HG02938 (cell line): ENCODE results near the gene POLDIP2.
"Not testable (repeated sequence)": the region's sequence is repeated elsewhere in the genome, so short reads cannot be mapped to it uniquely, and the experiment has no call there.

Experiments used
- ATAC-seq: cut with Tn5 transposase; IDR thresholded peaks from one replicate; pipeline ENCODE4 v1.9.1; 2021; ENCODE audit warnings: mild to moderate bottlenecking, moderate library complexity; ENCODE audit not compliant: unreplicated experiment

Gene POLDIP2

GRCh38 chr17:28366605-28367004 is 9.3 kb upstream of the POLDIP2 start:
- ATAC-seq: no peak

GRCh38 chr17:28365487-28365886 is 8.2 kb upstream of the POLDIP2 start:
- no peak for ATAC-seq

- ATAC-seq: no peak
These were observed 7.5 kb upstream of the POLDIP2 start, which contains the start of gene SEBOX for GRCh38 chr17:28364665-28365363. SEBOX (minus strand) TSS chr17:28365199; CDS start chr17:28365151, 48 bp downstream.

GRCh38 chr17:28363776-28364650 is 6.7 kb upstream of the POLDIP2 start:
- no peak for ATAC-seq

GRCh38 chr17:28363186-28363585 is 5.9 kb upstream of the POLDIP2 start:
- ATAC-seq: no peak

GRCh38 chr17:28357901-28358197 is 522 bp upstream of the POLDIP2 start:
- ATAC-seq: no peak

GRCh38 chr17:28350271-28350670 is 7.1 kb downstream of the POLDIP2 start:
- ATAC-seq: no peak

GRCh38 chr17:28348979-28349378 is 8.3 kb downstream of the POLDIP2 start:
- no peak for ATAC-seq

GRCh38 chr17:28347261-28347891 is 10.0 kb downstream of the POLDIP2 start:
- no peak for ATAC-seq

GRCh38 chr17:28346746-28347246 is 10.5 kb downstream of the POLDIP2 start:
- ATAC-seq: no peak

GRCh38 chr17:28346199-28346580 is 11.1 kb downstream of the POLDIP2 start:
- ATAC-seq: no peak

- ATAC-seq: no peak
These were observed 11.7 kb downstream of the POLDIP2 start for GRCh38 chr17:28345419-28346198.

- no peak for ATAC-seq
These were observed 12.9 kb downstream of the POLDIP2 start for GRCh38 chr17:28344435-28344901.

GRCh38 chr17:28344011-28344410 is 13.3 kb downstream of the POLDIP2 start:
- no peak for ATAC-seq

- ATAC-seq: no peak
These were observed 13.8 kb downstream of the POLDIP2 start for GRCh38 chr17:28343491-28343932.

GRCh38 chr17:28342313-28342712 is 15.0 kb downstream of the POLDIP2 start:
- no peak for ATAC-seq

GRCh38 chr17:28341516-28341915 is 15.8 kb downstream of the POLDIP2 start:
- no peak for ATAC-seq

- ATAC-seq: no peak
These were observed 17.0 kb downstream of the POLDIP2 start for GRCh38 chr17:28340374-28340773.

- no peak for ATAC-seq
These were observed 17.9 kb downstream of the POLDIP2 start for GRCh38 chr17:28339431-28339830.

GRCh38 chr17:28338769-28339212 is 18.5 kb downstream of the POLDIP2 start:
- ATAC-seq: not testable (repeated sequence)
